SK-N-DZ (cell line): ENCODE results near the gene CACNA1H.
"Not testable (repeated sequence)": the region's sequence is repeated elsewhere in the genome, so short reads cannot be mapped to it uniquely, and the experiment has no call there.

Source experiments
- DNase-seq: peaks from one replicate; pipeline ENCODE4 v3.0.0-alpha.2; 2015; ENCODE audit warnings: low spot score

Gene CACNA1H

DNA sequence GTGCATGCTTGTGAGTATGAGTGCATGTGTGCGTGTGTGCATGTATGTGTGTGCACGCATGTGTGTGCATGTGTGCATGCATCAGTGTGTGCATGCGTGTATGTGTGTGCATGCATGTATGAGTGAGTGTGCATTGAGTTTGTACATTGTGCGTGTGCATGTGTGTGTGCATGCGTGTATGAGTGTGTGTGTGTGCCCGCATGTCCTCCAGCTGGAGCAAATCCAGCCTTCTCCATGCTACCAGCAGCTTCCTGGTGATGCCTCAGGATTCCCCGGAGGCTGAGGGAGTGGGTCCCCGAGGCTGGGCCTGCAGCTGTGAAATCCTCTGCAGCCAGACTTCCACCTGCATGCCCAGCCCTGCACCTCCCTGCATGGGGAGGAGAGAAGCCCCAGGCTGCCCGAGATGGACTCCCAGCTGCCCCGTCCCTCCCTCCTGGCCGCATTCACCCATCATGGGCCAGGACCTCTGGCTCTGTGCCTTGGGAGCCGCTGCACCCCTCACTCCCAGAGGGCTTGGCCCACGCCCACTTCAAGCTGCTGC lies 112.3 kb downstream of the CACNA1H start:
- no peak for DNase-seq

GRCh38 chr16:1265826-1266225 lies 112.9 kb downstream of the CACNA1H start:
- no peak for DNase-seq

GRCh38 chr16:1269418-1269817 lies 116.5 kb downstream of the CACNA1H start:
- DNase-seq = not testable (repeated sequence)

DNA sequence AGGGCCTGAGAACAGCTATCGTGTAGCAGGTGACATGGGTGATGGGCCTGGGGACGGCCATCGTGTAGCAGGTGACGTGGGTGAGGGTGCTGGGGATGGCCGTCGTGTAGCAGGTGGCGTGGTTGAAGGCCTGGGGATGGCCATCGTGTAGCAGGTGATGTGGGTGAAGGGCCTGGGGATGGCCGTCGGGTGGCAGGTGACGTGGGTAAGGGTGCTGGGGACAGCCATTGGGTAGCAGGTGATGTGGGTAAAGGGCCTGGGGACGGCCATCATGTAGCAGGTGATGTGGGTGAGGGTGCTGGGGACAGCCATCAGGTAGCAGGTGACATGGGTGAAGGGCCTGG lies 118.4 kb downstream of the CACNA1H start:
- no peak for DNase-seq
